ENCODE measurements around the gene EGFL8. TPM values are rescaled to one million over a fixed set of nuclear protein-coding genes. Genes with fewer than 3 reads are reported as not detected.

Gene EGFL8
- polyA plus RNA-seq, 1 donor from 2014 or later, result not detected

- Mint-ChIP-seq H3K4me1 (peaks cover 4 to 15% (median 5%) of the 10 kb centered on the region in 3 donors), H3K27ac (peak overlapping the region in 1 of 3 donors; percentile 64), H3K9me3 (no peaks in the 10 kb centered on the region), H3K4me3 (no peak overlapping the region), H3K27me3 (no peaks in the 10 kb centered on the region), H3K36me3 (peaks cover 10% of the 10 kb centered on the region)
Observed at GRCh38 chr6:32168807-32169591, 4.6 kb downstream of the EGFL8 start.

DNA sequence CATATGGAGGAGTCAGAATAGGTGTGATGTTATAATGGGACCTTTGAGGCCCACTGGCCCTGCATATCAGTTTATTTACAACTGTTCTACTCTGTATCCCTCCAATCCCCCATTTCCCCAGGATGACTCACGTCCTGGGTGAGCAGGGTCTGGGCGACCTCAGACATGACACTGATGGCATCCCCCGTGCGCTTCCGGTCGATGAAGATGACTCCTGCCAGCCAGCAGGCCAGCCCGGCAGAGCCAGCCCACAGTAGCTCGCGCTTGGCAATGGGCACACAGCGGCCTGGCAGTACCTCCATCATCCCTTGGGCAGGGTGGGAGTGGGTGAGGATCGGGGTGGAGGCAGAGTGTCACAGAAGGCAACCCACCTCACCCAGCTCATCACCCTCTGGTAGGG lies 5.9 kb downstream of the EGFL8 start:
- H3K4me3 Mint-ChIP-seq, result no peak overlapping the region
- H3K27me3 Mint-ChIP-seq, result no peaks in the 10 kb centered on the region
- H3K9me3 Mint-ChIP-seq, result no peaks in the 10 kb centered on the region
- peaks cover 8 to 27% (median 8%) of the 10 kb centered on the region in 3 donors for H3K4me1 Mint-ChIP-seq
- peak overlapping the region in 1 of 3 donors; percentile 77 for H3K27ac Mint-ChIP-seq
- peaks cover 10% of the 10 kb centered on the region for H3K36me3 Mint-ChIP-seq

DNA sequence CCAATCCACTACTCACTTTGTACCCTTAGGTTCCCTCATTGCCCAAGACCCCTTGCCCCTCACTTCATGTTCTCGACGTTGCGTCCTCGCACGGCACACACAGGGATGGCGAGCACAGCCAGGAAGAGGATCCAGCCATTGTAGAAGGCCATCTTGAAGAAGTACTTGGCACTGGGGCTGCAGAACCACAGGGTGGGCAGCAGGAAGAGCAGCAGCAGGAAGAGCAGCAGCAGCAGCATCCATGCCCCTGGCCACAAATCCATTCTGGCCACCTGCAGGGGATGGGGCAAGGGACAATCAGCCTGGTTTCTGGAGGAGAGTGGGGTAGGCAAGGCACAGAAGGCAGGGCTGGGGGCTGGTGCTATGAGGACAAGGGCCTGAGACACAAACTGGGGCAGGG lies 6.8 kb downstream of the EGFL8 start:
- peak overlapping the region in 1 of 4 donors; percentile 14 for H3K4me3 Mint-ChIP-seq
- H3K9me3 Mint-ChIP-seq, result no peaks in the 10 kb centered on the region
- H3K4me1 Mint-ChIP-seq, result peaks cover 11 to 30% (median 12%) of the 10 kb centered on the region in 3 donors
- peaks cover 10% of the 10 kb centered on the region for H3K36me3 Mint-ChIP-seq
- H3K27me3 Mint-ChIP-seq, result no peaks in the 10 kb centered on the region
- H3K27ac Mint-ChIP-seq, result no peak overlapping the region

DNA sequence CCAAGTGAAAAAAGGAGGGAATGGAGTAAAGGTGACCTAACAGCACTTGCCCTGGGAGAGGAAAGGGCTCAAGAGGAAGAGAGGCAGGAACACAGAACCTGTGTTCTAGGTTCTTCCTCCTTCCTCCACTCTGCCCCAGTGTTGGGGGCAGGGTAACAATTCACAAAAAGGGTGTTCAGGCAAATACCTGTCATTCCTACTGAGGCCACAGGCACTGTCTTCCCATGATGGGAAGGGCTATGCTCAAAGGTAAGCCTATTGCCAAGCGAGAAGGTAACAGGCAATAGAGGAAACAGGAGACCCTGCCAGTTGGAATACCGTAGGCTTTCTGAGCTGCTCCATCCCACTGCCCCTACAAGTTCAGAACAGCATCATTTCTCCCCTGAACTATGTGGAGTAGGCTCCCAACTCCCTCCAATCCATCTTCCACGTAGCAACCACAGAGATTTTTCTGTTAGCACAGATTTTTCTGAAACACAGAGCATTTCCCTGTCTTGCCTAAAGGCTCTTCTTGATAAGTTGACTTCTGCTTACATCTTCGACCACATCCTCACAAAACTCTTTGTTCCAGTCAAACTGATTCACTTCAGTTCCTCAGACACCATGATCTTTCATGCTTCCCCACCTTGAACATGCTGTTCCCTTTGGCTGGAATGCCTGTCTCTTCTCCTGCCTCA lies 8.8 kb downstream of the EGFL8 start:
- Mint-ChIP-seq H3K4me3 (peak overlapping the region in 1 of 4 donors; percentile 30), H3K27me3 (no peaks in the 10 kb centered on the region), H3K36me3 (peaks cover 9% of the 10 kb centered on the region), H3K9me3 (no peaks in the 10 kb centered on the region), H3K27ac (peak overlapping the region in 1 of 3 donors; percentile 27), H3K4me1 (peaks cover 18 to 40% (median 22%) of the 10 kb centered on the region in 3 donors)

DNA sequence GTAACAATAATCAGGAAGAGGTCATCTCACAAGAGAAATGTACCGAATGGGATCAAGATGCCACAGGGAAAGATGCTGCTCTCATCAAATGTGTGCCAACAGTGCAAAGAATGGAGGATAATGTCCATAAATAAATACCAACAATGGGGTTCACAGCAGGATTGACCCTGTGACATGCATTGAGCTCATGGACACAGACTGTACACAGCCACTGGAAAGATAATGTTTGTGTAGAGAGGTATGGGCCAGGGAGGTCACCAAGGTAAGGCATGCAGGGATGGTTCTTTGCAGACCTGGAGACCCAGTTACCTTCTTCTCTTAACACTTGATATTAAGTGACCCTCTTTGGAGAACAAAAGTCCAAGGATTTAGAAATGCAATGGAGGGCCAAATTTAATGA lies 10.0 kb downstream of the EGFL8 start:
- Mint-ChIP-seq H3K9me3 (no peaks in the 10 kb centered on the region), H3K4me1 (peaks cover 22 to 48% (median 25%) of the 10 kb centered on the region in 3 donors), H3K27ac (peak overlapping the region in 1 of 3 donors; percentile 15), H3K4me3 (peak overlapping the region; percentile 2 to 85 (median 56)), H3K36me3 (peaks cover 3% of the 10 kb centered on the region), H3K27me3 (no peaks in the 10 kb centered on the region)

DNA sequence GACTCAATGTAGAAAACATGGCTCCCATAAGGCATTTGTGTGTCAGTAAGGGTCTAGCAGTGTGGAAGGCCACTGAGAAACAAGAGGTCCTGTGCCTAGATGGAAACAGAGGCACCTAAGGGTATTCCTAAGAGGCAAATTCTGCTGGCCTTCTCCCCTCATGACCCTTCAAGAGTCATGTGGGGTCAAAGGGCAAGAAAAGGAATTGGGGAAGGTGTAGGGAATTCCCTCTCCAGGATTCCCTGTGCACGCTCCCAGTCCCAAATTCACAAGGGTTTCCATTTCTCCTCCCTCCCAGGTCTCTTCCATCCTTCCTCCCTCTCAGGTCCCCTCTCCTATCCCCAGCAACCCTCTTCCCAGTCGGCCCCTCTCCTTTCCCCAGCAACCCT lies 10.9 kb downstream of the EGFL8 start:
- peak overlapping the region; percentile 55 to 95 (median 89) for H3K4me3 Mint-ChIP-seq
- H3K36me3 Mint-ChIP-seq, result no peaks in the 10 kb centered on the region
- no peaks in the 10 kb centered on the region for H3K27me3 Mint-ChIP-seq
- H3K9me3 Mint-ChIP-seq, result no peaks in the 10 kb centered on the region
- H3K27ac Mint-ChIP-seq, result peak overlapping the region in 1 of 3 donors; percentile 98
- peaks cover 22 to 53% (median 25%) of the 10 kb centered on the region in 3 donors for H3K4me1 Mint-ChIP-seq

GRCh38 chr6:32175711-32176475 lies 11.5 kb downstream of the EGFL8 start, which contains the start of gene AGPAT1:
AGPAT1 (minus strand) TSS chr6:32176084; CDS start chr6:32171496, 4,588 bp downstream.
- Mint-ChIP-seq H3K27me3 (no peaks in the 10 kb centered on the region), H3K4me1 (peaks cover 22 to 56% (median 30%) of the 10 kb centered on the region in 3 donors), H3K9me3 (no peaks in the 10 kb centered on the region), H3K27ac (peak within 1 kb of the TSS; percentile 94 to 99 (median 98)), H3K36me3 (peaks cover 5% of the 10 kb centered on the region), H3K4me3 (peak within 1 kb of the TSS; percentile 72 to 95 (median 89))

DNA sequence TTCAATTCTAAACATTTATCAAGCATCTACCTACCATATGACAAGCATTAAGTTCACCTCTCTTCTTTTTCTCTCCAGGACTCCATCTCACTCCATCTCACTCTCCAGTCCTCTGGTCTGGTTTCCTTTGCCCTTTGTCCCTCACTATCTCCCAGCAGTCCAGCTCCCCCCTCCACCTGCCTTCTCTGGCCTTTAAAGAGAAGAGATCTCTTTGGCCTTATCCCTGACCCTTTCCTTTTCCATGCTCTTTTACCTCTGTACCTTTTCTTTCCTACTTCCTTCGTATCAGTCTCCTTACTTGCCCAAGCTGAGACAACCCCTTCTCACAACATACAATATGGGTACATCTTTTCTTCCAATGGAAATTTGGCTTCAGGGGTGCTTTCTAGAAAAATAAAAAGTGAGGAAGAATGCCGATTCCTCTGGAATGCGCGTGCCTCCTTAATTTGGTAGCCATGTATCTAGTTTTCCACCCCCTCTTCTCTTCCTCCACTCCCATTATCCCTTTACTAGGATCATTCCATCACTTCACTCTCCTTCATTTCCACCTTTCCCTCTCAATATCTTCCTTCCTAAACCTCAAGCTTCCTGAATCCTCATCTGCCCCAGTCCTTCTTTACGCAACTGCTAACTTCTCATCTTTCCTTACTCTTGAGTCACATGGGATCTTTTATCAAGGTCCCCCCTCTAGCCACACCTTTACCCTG lies 12.2 kb downstream of the EGFL8 start:
- Mint-ChIP-seq H3K9me3 (no peaks in the 10 kb centered on the region), H3K36me3 (peaks cover 5% of the 10 kb centered on the region), H3K27ac (peak overlapping the region; percentile 94 to 99 (median 98)), H3K4me3 (peak overlapping the region; percentile 72 to 95 (median 93)), H3K4me1 (peaks cover 22 to 56% (median 30%) of the 10 kb centered on the region in 3 donors), H3K27me3 (no peaks in the 10 kb centered on the region)

DNA sequence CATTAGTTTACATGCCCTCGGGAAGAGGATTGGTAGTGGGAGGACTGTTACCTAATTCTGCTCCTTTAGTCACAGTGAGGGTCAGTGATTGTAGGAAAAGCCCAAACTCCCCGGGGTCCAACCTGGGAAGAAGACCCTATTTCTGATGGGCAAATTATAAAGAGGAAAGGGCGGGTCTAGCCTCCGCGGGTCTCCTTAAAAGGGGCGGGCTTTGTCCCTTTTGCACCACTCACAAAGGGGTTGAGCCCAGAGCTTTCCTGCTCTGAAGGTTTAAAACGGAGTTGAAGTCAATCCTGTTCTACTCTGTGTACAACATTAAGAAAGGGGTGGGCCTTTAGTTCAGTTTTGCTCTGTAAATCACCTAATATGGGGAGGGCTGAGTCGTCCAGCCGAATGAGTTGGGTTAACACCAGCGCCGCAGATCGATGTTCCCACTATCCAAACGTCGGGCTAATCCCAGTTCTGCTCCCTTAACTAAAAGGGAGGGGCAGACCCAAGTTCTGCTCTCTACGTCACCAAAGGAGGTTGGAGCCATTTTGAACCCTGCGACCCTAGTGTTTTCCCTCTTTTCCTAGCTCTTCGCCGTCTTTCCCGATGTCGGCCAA lies 12.9 kb downstream of the EGFL8 start:
- Mint-ChIP-seq H3K4me3 (peak overlapping the region; percentile 72 to 95 (median 93)), H3K9me3 (no peaks in the 10 kb centered on the region), H3K27ac (peak overlapping the region; percentile 94 to 99 (median 98)), H3K27me3 (no peaks in the 10 kb centered on the region), H3K36me3 (peaks cover 5% of the 10 kb centered on the region), H3K4me1 (peaks cover 22 to 56% (median 30%) of the 10 kb centered on the region in 3 donors)

- H3K9me3 Mint-ChIP-seq, result no peaks in the 10 kb centered on the region
- H3K27me3 Mint-ChIP-seq, result no peaks in the 10 kb centered on the region
- H3K27ac Mint-ChIP-seq, result peak within 1 kb of the TSS; percentile 94 to 99 (median 98)
- peak within 1 kb of the TSS; percentile 72 to 95 (median 93) for H3K4me3 Mint-ChIP-seq
- H3K36me3 Mint-ChIP-seq, result peaks cover 5% of the 10 kb centered on the region
- peaks cover 22 to 54% (median 31%) of the 10 kb centered on the region in 3 donors for H3K4me1 Mint-ChIP-seq
Observed at GRCh38 chr6:32177788-32178546, 13.6 kb downstream of the EGFL8 start, which contains the start of gene RNF5. RNF5 (plus strand) TSS chr6:32178405; CDS start chr6:32178512, 107 bp downstream.

- Mint-ChIP-seq H3K27ac (peak overlapping the region; percentile 94 to 99 (median 98)), H3K4me3 (peak overlapping the region; percentile 72 to 95 (median 93)), H3K4me1 (peaks cover 22 to 50% (median 31%) of the 10 kb centered on the region in 3 donors), H3K36me3 (peaks cover 5% of the 10 kb centered on the region), H3K9me3 (no peaks in the 10 kb centered on the region), H3K27me3 (no peaks in the 10 kb centered on the region)
Observed at GRCh38 chr6:32178547-32179440, 14.4 kb downstream of the EGFL8 start.

GRCh38 chr6:32179766-32180405 lies 15.5 kb downstream of the EGFL8 start:
- peaks cover 5% of the 10 kb centered on the region for H3K36me3 Mint-ChIP-seq
- H3K4me1 Mint-ChIP-seq, result peaks cover 17 to 40% (median 29%) of the 10 kb centered on the region in 3 donors
- H3K27me3 Mint-ChIP-seq, result no peaks in the 10 kb centered on the region
- H3K9me3 Mint-ChIP-seq, result no peaks in the 10 kb centered on the region
- H3K4me3 Mint-ChIP-seq, result peak overlapping the region in 3 of 4 donors; percentile 0 to 75 (median 42)
- peak overlapping the region in 2 of 3 donors; percentile 50 to 54 for H3K27ac Mint-ChIP-seq

Measured in IgD-negative memory B cell (primary cell).